NCI-H1048 (cell line): ENCODE results near the gene SMIM11.
"Not testable (repeated sequence)": the region's sequence is repeated elsewhere in the genome, so short reads cannot be mapped to it uniquely, and the experiment has no call there.

Source experiments
- DNase-seq: peaks from one replicate; lab custom pipeline; 2025; lab: John Stamatoyannopoulos, UW

The SMIM11 gene

DNA sequence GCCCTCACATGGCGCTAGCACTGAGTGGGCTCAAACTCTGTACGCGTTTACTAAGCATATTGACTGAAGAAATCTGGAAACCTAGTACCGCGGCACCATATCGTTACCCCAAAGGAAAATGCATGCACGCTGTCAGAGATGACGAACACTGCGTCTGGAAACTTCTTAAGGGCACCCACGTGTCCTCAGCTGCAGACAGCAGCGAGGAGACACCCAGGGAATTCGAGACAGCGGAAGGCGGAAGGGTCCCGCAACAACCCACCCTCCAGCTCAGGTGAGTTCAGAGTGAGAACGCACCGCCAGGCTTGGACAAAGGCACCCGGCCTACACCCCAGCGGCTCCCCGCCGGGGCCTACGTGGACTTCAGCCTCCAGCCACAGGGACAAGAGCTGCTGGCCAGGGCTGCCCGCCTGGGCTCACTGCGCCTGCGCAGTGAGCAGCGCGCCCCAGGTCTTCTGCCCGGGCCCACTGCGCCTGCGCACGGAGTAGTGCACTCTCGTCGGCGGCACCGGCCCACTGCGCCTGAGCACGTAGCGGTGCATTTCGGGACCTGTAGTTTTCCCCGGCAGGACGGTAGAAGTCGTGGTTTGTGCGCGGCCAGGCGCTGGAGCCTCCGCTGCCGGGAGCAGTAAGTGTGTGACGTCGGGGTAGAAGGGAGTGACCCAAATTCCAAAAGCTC, at the start of gene SMIM11:
Gene SMIM11 (plus strand): TSS at position 568 of the 679 bp plus-strand sequence. CDS start 3,998 bp downstream, outside the sequence.
- not testable (repeated sequence) for DNase-seq

GRCh38 chr21:34330055-34330454, 45.3 kb upstream of the SMIM11 start:
- DNase-seq = no peak

DNA sequence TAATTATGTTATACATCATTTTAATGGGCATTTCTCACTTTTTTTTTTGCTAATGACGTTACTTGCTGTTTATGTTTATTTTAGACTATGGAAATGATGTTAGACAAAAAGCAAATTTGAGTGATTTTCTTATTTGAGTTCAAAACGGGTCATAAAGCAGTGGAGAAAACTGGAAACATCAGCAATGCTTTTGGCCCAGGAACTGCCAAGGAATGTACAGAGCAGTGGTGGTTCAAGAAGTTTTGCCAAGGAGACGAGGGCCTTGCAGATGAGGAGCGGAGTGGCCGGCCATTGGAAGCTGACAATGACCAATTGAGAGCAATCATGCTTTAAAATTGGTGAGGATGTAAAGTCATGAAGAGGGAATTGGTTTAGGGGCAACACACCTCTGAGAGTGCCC, 43.6 kb upstream of the SMIM11 start:
- DNase-seq = no peak

DNA sequence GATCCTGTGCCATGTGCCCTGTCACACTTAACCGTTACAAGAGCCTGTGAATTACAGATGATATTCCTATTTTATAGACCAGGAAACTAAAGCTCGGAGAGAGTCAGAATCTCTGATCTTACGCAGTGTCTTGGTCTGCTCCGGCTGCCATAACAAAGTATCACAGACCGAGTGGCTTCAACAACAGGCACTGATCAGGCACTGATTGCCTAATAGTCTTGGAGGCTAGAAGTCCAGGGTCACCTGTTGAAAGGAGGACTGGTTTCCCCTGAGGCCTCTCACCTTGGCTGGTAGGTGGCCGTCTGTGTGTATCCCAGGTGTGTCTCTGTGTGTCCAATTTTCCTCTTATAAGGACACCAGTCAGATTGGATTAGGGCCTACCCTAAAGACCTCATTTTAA, 43.0 kb upstream of the SMIM11 start:
- no peak for DNase-seq

DNA sequence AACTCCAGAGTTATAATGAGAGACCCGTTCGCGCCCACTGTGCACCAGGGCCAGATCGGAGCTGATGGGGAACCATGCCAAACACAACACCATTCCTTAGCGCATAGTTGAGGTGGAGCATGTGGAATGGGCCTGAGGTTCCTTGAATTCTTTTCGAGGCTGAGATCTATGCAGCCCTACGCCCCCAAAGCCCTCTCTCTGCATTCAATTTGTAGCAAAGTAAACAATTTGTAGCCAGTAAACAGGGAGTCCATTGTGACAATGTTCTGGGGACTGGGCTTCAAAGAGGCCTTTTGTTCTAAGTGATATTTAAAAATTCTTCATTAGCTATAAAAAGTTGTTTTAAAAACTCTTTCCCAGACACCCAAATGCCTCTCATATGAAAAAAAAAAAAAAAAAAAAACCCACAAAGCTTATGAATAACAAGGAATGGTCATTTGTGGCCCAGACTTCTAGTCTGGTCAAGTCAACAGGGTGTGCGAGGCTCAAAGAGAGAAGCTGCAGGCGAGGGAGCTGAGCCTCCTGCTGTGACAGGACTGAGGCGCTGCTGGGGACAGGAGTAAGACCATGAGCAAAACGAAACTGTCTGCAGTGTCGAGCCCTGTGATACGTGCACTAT, 42.1 kb upstream of the SMIM11 start:
- no peak for DNase-seq

- DNase-seq = no peak
Observed at GRCh38 chr21:34335316-34335715, 40.0 kb upstream of the SMIM11 start.

- DNase-seq = no peak
Observed at GRCh38 chr21:34336245-34336644, 39.1 kb upstream of the SMIM11 start.

DNA sequence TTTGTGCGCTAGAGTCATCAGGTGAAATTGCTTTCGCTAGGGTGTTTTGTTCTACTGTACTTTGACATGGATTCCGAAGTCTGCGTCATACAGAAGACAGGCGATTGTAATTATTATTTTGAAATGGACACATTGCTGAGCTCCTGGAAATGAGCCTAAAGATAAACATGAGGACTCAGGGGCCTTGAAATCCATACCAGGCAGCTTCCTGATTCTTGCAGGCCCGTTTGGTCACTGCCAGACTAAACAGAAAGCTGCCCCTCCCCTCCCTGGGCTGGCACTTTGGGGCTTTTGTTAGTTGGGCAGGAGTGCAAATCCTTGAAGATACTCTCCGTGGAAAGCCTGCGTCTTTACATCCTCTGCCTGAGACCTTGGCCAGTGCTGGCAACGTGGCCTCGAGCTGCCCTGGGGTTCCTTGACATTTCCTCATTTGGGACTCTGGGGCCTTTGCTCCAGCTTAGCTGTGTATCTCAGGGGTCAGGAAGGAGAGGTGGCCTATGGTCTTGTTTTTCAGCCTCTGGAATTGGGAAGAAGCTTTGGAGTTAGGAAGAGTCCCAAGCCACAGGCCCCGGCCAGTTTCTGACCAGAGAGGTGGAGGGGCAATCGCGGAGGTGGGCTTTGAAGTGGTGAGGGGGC, 38.4 kb upstream of the SMIM11 start:
- no peak for DNase-seq

DNA sequence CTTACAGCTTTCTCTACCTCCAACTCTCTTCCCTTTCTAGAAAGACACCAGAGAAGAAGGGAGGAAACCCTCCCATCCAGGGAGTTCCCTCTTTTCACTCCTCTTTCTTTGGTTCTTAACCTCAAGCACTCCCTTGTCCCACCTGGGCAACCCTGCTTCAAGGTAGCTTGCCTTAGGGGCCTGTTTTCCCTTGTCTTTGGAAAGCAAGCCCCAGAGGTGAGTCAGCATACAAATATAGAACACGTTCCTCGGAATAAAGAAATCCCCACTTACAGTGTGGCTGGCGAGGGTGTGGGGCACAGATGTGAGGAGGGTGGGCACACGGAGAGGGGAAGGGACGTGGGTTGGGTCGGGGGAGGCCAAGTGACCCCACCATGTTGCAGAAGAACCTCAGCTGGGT, 37.6 kb upstream of the SMIM11 start:
- no peak for DNase-seq

DNA sequence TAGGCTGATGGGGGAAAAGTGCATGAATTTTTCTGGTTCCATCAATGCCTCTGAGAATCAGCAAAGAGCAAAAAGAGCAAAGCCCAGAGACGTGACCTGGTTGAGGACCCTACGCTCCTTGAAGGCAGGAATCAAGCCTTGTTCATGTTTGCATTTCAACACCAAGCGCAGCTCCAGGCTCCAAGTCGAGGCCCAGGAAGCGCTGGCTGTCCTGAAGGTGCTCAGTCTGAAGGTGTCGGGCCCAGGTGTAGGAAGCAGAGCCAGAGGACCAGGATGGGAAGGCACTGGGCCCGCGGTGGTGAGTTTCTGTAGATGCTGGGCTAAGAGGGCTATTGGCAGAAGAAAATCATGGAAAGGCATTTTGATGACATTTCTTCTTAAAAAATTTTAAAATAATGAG, 37.1 kb upstream of the SMIM11 start:
- no peak for DNase-seq

DNA sequence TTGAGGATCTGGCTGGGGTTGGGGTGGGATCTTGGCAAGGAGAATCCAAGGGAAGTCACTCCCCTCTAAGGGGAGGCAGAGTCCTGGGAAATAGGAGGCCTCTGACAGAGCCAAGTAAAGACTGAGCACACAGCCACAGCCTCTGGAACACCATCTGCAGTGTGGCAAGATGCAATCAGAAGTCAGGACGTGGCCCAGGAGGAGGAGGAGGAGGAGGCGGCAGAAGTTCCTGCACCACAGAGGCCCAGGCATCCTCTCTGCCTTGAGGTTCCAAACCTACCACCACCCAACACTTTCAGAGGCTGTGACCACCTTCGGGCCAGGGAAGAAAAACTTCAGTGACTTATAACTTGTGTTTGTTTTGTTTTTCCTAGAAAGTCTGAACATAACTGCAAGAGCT, 35.2 kb upstream of the SMIM11 start:
- no peak for DNase-seq

DNA sequence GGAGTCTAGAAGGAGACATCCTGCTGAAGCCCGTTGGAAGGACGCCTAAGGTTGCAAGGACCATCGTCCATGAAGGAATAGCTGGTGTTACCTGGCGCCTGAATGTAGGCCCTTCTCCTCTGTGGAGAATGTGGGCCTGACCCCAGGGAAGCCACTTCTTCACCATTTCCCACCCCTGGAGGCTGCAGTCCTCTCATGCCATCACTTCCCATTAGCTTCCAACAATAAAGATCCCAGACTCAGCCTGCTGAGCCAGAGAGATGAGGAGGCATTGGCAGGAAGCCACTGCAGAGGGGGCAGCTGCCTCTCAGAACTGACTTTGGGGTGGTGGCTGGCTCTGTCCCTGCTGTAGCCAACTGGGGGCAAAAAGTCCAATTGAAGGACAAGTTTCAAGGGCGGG, 32.8 kb upstream of the SMIM11 start:
- no peak for DNase-seq

GRCh38 chr21:34343347-34343746, 32.0 kb upstream of the SMIM11 start:
- DNase-seq = no peak

GRCh38 chr21:34343838-34344381, 31.4 kb upstream of the SMIM11 start:
- DNase-seq = no peak

DNA sequence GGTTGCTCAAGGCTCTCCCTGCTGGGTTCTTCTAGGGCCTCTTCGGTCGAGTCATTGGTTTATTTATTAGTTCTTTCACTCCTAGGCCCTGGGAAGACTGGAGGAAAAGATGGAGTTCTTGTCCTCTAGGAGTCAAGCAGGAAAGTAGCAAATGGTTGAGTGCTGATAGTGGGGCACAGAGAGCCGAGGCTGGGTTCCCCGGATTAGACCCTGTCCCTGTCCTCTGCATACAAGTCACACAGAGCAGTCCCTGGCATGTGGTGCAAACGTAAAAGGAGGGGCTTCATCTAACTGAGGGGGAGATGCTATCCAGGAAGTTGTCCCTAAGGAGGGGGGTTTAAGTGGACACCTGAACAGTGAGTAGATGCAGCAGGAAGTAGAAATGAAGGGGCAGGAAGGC, 30.7 kb upstream of the SMIM11 start:
- no peak for DNase-seq

DNA sequence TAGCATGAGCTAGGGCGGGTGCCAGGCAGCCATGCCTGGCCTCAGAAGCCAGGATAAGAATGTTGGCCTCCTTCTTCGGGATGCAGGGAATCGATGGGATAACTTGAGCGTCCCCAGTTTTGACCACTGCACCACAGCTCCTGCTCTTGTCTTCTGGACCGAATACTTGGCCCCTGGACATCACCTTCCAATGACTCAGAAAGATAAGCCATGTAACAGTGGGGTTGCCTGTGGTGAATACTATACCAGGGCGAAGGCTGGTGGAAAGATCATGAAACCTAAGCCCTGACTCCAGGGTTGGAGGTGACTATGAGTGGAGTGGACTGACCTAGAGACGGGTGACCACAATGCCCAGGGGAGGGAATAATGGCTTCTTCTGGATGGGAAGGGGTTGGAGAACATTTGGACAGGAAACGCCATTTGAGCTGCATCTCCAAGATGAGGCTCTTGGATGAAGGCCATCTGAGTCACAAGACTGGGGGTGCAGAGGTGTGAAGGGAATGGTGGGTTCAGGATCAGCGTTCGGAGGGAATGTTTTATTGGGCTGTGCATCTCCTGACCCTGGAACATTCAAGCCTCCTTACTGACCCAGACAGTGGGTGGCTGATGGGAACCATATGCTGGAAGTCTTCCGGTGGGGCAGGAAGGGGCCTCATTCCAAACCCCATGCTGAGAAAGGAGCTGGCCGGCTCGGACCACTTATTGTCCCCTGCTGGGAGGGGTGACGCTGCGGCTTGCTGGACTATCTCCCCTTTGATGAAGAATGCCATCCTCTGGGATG, 30.0 kb upstream of the SMIM11 start:
- DNase-seq = no peak

DNA sequence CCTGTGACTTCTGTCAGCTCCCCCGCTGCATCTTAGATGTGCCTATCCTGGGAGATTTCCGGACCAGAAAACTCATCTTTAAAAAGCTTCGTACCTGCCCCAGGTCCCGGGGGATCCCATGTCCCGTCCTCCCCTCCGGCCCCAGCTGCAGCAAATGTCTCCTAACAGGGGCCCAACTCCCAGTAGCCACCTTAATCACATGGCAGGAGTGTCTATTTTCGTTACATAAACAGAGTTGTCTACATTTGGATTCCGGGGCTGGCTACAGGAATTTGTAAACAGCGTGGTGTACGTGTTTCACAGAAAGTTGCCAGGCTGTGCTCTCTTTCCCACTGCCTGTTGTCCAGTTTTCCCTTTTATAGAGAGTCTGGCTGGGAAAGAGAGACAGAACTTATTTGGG, 29.4 kb upstream of the SMIM11 start:
- no peak for DNase-seq

DNA sequence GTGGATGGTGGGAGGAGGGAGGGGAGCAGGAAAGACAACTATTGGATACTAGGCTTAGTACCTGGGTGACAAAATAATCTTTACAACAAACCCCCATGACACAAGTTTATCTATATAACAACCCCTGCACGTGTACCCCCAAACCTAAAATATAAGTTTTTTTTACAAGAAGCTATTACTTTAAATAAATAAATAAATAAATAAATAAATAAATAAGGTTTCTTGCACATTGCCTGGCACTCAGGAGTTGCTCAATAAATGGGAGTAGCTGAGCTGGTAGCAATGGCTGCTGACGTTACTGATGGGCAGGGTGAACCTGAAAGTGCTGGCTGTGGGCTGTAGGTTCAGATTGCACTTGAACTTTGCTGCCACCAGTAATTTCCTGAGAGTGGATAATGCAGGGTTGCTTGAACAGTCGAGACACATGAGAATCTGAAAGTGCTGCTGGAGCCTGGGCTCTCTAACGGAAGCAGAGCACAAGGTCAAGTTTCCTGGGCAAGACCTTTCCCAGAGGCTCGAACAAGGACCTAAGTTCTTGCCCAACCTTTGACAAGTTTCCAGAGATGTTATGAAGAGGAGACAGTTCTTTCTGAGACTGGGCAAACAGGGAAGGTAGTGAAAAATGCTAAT, 26.3 kb upstream of the SMIM11 start:
- DNase-seq = no peak

DNA sequence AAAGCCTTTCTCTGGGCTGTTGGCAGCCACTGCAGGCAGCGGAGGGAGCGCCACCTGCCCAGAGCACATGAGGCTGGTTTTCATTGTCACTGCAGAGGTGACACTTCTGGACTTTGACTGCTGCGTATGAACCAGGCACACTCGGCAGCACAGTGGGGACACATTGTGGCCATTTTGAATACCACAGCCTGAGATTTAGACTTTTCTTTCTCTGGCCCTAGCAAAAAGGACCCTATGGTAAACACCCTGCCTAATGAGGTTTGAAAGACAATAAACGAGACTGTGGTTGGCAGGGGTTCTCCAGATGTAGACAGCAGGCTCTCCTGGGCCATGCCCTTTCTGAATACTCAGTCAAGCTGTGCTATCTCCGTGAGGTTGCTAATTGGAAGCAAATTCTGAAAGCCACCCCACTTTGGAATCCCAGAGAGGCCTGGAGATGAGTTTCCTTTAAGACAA, 23.5 kb upstream of the SMIM11 start:
- no peak for DNase-seq

DNA sequence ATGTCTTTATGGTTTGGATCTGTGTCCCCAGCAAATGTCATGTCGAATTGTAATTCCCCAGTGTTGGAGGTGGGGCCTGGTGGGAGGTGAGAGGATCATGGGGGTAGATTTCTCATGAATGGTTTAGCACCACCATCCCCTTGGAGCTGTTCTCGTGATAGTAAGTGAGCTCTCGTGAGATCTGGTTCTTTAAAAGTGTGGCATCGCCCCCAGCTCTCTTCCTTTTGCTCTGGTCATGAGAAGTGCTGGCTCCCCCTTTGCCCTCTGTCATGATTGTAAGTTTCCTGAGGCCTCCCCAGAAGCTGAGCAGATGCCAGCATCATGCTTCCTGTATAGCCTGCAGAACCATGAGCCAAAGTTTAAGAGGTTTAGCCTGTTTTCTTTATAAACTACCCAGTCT, 22.8 kb upstream of the SMIM11 start:
- DNase-seq = no peak

- DNase-seq = no peak
Observed at GRCh38 chr21:34353182-34353581, 22.1 kb upstream of the SMIM11 start.

DNA sequence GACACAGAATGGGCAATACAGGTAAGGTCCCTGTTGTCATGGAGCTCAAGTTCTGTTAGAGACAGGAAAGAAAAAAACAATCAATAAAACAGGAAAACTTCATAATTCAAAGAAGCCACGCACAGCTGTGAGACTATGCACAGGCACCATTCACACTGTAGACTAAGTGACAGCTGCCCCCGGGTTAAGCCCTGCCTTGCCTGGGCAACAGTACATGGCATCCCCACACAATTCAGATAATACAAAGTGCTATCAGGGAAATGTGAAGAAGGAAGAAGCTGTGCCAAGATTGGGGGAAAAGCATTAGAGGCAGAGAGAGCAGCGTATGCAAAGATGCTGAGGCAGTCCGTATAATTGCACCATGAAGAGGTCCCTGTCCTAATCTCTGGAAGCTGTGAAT, 20.5 kb upstream of the SMIM11 start:
- no peak for DNase-seq
